HT1080 (cell line): ENCODE data around the gene HOXA10. TPM values are rescaled to one million over a fixed set of nuclear protein-coding genes. Genes with fewer than 3 reads are reported as not detected.

Experiments used
- DNase-seq: peaks from one replicate; pipeline ENCODE4 v3.0.0-alpha.2; 2015; ENCODE audit warnings: low read depth
- total RNA-seq: library from RNA; depleted of rRNA; stranded (reverse); fragments of >200 nt; shearing (Covaris generic); gene quantifications from 2 replicates; pipeline ENCODE4 v1.2.3, GENCODE V29; 2014

Gene HOXA10
- total RNA-seq, 1 experiment from 2014 or later = 29.3 TPM

- no peak for DNase-seq
Measured at GRCh38 chr7:27180431-27181420, 6.6 kb upstream of the HOXA10 start.

DNA sequence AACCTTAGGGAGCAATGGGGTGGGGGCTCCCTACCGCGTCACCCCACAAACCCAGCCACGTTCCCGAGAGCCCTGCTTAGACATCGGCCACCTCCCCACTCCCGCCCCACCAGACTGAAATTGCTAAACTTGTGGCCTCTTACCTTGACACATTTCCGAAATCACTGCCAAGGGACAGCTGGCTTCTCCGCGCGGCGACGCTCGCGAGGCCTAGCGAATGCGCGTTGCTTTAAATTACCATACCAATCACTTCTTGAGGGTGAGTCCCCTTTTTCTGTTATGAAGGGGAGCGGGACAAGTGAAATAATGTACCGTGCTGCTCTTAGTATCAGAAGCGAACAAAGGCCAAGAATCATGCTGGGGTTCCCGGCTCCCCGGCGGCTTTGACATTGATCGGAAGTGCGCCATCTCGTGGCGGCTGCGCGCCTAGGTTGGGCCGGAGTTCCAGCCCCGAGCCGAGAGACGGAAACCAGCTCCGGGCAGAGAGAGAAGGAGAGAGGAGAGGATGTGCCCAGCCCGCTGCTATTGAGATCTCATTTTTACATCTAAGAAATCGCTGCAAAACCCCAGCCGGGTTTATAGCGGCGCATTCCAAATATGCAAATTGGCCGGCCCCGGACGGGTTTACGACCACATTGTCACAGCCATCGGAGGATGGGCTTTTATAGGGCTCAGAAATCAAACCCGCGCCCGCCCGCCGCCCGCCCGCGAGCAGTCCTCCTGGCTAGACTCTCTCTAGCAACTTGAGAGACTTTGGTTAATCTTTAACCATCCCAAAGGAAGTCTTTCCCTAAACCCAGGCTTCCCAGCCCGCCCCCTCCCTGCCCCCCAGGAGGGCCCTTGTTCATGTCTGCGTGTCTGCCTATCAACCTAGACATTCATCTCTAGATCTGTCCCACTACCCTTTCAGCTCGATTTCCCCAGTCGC, 5.6 kb upstream of the HOXA10 start:
- DNase-seq = no peak

DNA sequence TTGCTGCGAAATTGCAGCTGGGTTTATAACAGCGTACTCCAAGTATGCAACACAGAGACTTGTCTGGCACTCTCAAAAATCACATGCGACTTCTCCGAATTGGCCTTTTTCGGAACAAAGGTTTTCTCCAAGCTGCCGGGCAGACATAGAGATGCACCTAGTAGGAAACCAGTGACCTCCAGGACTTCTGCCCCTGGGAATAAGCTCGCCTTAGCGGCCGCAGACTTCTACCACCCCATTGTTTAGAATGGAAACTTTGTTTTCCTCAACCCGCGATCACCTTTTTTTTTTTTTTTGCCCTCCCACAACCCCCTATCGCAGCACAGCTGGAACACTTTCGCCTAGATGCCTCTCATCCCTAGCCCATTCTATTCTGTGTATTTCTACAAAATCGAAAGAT, 4.9 kb upstream of the HOXA10 start:
- DNase-seq = no peak

DNA sequence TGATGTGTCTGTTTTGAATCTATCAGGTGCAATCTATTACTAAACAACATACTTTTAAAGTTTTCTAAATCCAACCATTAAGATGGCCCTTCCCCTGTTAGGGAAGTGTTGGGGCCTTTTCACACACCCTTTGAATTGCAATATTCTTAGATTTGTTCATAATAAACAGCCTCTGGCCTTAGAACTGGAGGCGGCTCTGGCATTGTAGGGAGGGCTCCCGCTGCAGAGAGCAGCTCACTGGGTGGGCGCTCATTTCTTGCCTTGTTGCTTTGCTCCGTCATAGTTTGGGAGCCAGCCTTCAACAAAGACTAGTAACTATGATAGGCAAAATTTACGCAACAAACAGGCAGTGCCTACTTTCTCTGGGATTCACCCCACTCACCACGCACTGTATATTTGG, 4.2 kb upstream of the HOXA10 start:
- no peak for DNase-seq

- DNase-seq = no peak
Measured at GRCh38 chr7:27177795-27178320, 3.7 kb upstream of the HOXA10 start.

- DNase-seq = no peak
Measured at GRCh38 chr7:27176962-27177794, 3.1 kb upstream of the HOXA10 start.

DNA sequence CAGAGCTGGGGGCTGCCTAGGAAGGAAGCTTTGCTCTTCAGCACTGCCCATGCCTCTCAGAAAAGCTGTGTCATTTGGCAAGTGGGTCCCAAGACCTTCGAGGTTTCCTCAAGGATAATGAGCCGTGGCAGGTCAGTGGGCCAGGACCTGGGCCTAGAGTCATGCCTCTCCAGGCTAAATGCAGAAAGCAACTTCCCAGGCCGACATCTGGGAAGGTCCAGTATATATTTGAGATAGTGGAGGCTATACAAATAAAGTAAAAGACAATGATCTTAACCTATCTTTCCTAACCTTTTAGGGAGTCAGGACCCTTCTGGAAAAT, 2.4 kb upstream of the HOXA10 start:
- no peak for DNase-seq

- DNase-seq = no peak
Measured at GRCh38 chr7:27175626-27176523, 1.8 kb upstream of the HOXA10 start.

- no peak for DNase-seq
Measured at GRCh38 chr7:27174874-27175625, 930 bp upstream of the HOXA10 start.

GRCh38 chr7:27173511-27173955, 587 bp downstream of the HOXA10 start:
- DNase-seq = no peak

DNA sequence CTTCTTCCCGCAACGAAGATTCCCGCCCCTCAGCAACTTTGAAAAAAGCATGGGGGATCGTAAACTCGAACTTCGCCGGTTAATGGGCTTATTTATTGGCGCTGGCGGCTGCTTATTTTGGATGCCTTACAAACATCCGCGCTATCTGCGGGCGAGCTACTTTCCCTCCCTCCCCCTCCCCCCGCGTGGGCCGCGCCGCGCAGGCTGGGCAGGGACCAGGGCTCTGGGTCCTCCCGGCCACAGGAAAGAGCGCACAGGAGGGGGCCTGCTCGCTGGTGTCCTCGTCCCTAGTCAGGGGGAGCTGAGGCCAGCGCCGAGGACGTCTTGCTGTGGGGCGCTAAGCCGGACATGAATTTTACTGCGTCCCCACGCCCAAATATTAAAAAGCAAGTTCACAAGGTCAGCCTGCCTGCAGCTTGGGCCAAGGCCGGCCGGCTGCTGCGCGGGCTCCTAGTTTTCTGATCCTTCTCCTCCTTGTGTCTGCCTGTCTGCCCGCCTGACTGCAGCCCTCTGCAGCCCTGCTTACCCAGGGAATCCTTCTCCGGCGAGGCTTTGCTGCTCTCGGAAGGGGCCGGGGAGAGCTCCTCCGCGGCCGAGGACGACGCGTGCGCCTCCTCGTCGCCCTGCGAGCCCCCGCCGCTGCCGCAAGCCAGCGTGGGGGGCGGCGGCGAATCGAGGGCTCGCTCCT, 1.2 kb downstream of the HOXA10 start:
- DNase-seq = peak; percentile 66

- DNase-seq = peak; percentile 38
Measured at GRCh38 chr7:27172315-27172774, 1.8 kb downstream of the HOXA10 start.

DNA sequence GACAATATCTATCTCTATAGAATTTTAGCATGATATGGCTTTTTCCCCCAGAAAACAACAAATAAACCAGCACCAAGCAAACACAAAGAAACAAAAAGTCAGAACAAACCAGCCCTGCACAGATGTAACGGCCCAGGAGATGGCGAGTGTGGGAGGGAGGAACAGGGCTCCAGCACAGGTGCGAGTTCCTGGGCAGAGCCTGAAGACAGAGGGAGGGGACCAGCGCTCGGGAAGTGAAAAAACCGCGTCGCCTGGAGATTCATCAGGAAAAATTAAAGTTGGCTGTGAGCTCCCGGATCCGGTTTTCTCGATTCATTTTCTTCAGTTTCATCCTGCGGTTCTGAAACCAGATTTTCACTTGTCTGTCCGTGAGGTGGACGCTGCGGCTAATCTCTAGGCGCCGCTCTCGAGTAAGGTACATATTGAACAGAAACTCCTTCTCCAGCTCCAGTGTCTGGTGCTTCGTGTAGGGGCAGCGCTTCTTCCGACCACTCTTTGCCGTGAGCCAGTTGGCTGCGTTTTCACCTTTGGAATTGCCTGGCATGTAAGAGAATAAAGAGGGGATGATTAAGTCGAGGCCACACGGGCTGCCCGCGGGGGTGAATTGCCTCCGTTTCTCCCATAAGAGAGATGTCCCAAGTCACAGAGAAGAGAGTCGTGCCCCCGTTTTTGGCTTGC, 2.3 kb downstream of the HOXA10 start:
- DNase-seq = peak; percentile 67

- peak; percentile 50 for DNase-seq
Measured at GRCh38 chr7:27171325-27171636, 2.8 kb downstream of the HOXA10 start.

DNA sequence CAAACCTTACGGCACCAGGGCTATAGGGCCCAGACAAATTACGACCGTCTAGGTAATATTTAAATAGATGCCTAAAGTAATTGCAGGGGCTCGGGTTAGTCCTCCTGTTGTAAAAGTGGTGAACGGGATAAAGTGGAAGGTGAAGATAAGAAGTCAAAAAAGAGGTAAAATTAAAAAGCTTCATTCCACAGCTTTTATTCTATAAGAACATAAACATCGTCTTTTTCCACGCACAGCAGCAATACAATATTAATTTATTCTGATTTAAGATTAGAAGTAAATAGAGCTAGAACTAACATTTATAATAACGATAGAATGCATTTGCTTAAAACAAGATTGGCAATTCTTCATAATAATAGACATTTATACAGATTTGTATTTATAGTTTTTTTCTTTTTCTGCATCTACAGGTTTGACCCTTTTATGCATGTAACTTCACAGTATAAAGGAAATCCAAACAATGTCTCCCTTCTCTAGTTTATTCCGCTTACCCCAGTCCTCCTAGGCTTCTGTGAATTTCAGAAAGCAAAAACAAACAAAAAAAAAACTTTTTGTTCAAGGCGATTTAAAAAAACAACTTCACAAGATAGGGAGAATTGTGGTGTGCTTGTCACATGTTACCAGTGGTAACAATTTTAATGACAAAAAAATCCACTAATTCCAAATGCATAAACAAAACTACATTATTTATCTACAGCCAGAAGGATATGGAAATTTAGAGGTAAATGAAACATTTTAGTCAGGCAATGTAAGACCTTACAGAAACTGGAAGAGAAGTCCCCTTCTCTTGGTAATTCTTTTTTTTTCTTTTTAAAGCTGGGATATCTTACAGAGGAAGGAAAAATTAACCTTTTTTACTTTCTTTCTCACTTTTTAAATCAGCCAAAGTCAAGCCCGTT, 3.4 kb downstream of the HOXA10 start:
- DNase-seq = peak; percentile 24

- DNase-seq = peak; percentile 64
Measured at GRCh38 chr7:27169658-27170425, 4.3 kb downstream of the HOXA10 start.
